WTC11 (cell line): ENCODE results near the gene PGM3. TPM values are rescaled to one million over a fixed set of nuclear protein-coding genes. Genes with fewer than 3 reads are reported as not detected.

ENCODE experiments used
- ATAC-seq: fragments of 200-7000 bp; cut with Tn5 transposase; 2 replicates; pipeline ENCODE4 v1.10.0; 2021; ENCODE audit warnings: mild to moderate bottlenecking, moderate library complexity
- CTCF ChIA-PET: fragments of 300-600 bp; sonication (Branson Sonifier 250); formaldehyde crosslinking; loops from one replicate; lab custom pipeline; 2021; ENCODE audit warnings: antibody characterized with exemption; lab: Charles Lee
- POLR2A ChIA-PET: fragments of 350-600 bp; sonication (Branson Sonifier 250); formaldehyde crosslinking; loops from one replicate; lab custom pipeline; 2021; ENCODE audit warnings: antibody characterized with exemption; lab: Charles Lee
- DNase-seq: peaks from one replicate; pipeline ENCODE4 v3.0.0; 2021; ENCODE audit warnings: low spot score
- H3K27ac Mint-ChIP-seq: 2 replicates; pipeline ENCODE4 v1.8.0; 2021; ENCODE audit warnings: mixed read lengths
- H3K27me3 Mint-ChIP-seq: 2 replicates; pipeline ENCODE4 v1.8.0; 2021; ENCODE audit warnings: low read depth, mild to moderate bottlenecking, moderate library complexity, mixed read lengths
- H3K36me3 Mint-ChIP-seq: 2 replicates; pipeline ENCODE4 v1.8.0; 2021; ENCODE audit warnings: mixed read lengths
- H3K4me1 Mint-ChIP-seq: 2 replicates; pipeline ENCODE4 v1.8.0; 2022; ENCODE audit warnings: mixed read lengths
- H3K4me3 Mint-ChIP-seq: 2 replicates; pipeline ENCODE4 v1.8.0; 2021; ENCODE audit warnings: mild to moderate bottlenecking, moderate library complexity, mixed read lengths
- H3K9me3 Mint-ChIP-seq: 2 replicates; pipeline ENCODE4 v1.8.0; 2021; ENCODE audit warnings: mixed read lengths
- ELF4 ChIP-seq: sonication (generic); formaldehyde crosslinking; IDR thresholded peaks from 2 replicates; pipeline ENCODE4 v1.8.1; 2022; ENCODE audit warnings: low read depth, mild to moderate bottlenecking, moderate library complexity, missing genetic modification reagents
- EMX1 ChIP-seq: fragments of 250-450 bp; sonication (Bioruptor Pico); IDR thresholded peaks from 2 replicates; pipeline ENCODE4 v1.8.0; 2021; ENCODE audit warnings: mild to moderate bottlenecking
- ETV6 ChIP-seq: sonication (generic); formaldehyde crosslinking; IDR thresholded peaks from 2 replicates; pipeline ENCODE4 v1.8.1; 2022; ENCODE audit warnings: mild to moderate bottlenecking, missing genetic modification reagents
- GABPB1 ChIP-seq: sonication (generic); formaldehyde crosslinking; IDR thresholded peaks from 2 replicates; pipeline ENCODE4 v1.8.1; 2023; ENCODE audit warnings: mild to moderate bottlenecking, missing genetic modification reagents
- GTF2I ChIP-seq: fragments of 250-450 bp; sonication (Bioruptor Pico); conservative IDR thresholded peaks from 2 replicates; pipeline ENCODE4 v1.4.0; 2021; ENCODE audit warnings: mild to moderate bottlenecking
- JUN ChIP-seq: sonication (generic); formaldehyde crosslinking; IDR thresholded peaks from 2 replicates; pipeline ENCODE4 v1.8.0; 2023; ENCODE audit warnings: mild to moderate bottlenecking, missing genetic modification reagents
- NFATC4 ChIP-seq: fragments of 250-450 bp; sonication (Bioruptor Pico); IDR thresholded peaks from 2 replicates; pipeline ENCODE4 v1.9.0; 2021; ENCODE audit warnings: mild to moderate bottlenecking
- NFE2L1 ChIP-seq: sonication (generic); formaldehyde crosslinking; IDR thresholded peaks from 2 replicates; pipeline ENCODE4 v1.8.1; 2023; ENCODE audit warnings: missing genetic modification reagents
- NFYB ChIP-seq: sonication (generic); formaldehyde crosslinking; conservative IDR thresholded peaks from 2 replicates; pipeline ENCODE4 v1.8.0; 2022; ENCODE audit warnings: low read depth, missing genetic modification reagents
- NR1H2 ChIP-seq: sonication (generic); formaldehyde crosslinking; IDR thresholded peaks from 2 replicates; pipeline ENCODE4 v1.9.0; 2021; ENCODE audit warnings: mild to moderate bottlenecking, moderate library complexity, missing genetic modification reagents
- SOX15 ChIP-seq: fragments of 250-450 bp; sonication (Bioruptor Pico); IDR thresholded peaks from 2 replicates; pipeline ENCODE4 v1.9.0; 2021; ENCODE audit warnings: mild to moderate bottlenecking
- ZMAT4 ChIP-seq: fragments of 250-450 bp; sonication (Bioruptor Pico); IDR thresholded peaks from 2 replicates; pipeline ENCODE4 v1.9.0; 2021; ENCODE audit warnings: mild to moderate bottlenecking
- ZNF138 ChIP-seq: sonication (generic); formaldehyde crosslinking; conservative IDR thresholded peaks from 2 replicates; pipeline ENCODE4 v1.8.1; 2022; ENCODE audit warnings: mild to moderate bottlenecking, moderate library complexity, missing genetic modification reagents
- ZNF232 ChIP-seq: sonication (generic); formaldehyde crosslinking; IDR thresholded peaks from 2 replicates; pipeline ENCODE4 v1.8.0; 2022; ENCODE audit warnings: mild to moderate bottlenecking, missing genetic modification reagents
- ZNF317 ChIP-seq: sonication (generic); formaldehyde crosslinking; IDR thresholded peaks from 2 replicates; pipeline ENCODE4 v1.8.1; 2023; ENCODE audit warnings: low read depth, mild to moderate bottlenecking, moderate library complexity, missing genetic modification reagents, borderline replicate concordance
- total RNA-seq: library from RNA; stranded (reverse); gene quantifications from 3 replicates; pipeline ENCODE4 v1.2.3, GENCODE V29; 2021
- TF ChIP-seq, protein P1 (sequence below): sonication (generic); formaldehyde crosslinking; IDR thresholded peaks from 2 replicates; pipeline ENCODE4 v1.8.1; 2022; ENCODE audit warnings: mild to moderate bottlenecking, missing genetic modification reagents, moderate library complexity, borderline replicate concordance
- TF ChIP-seq, protein P2 (sequence below): sonication (generic); formaldehyde crosslinking; IDR thresholded peaks from 2 replicates; pipeline ENCODE4 v1.8.1; 2022; ENCODE audit warnings: low read depth, mild to moderate bottlenecking, moderate library complexity, missing genetic modification reagents, borderline replicate concordance
- TF ChIP-seq, protein P3 (sequence below): fragments of 250-450 bp; sonication (Bioruptor Pico); conservative IDR thresholded peaks from 2 replicates; pipeline ENCODE4 v1.9.0; 2021; ENCODE audit warnings: mild to moderate bottlenecking
- TF ChIP-seq, protein P4 (sequence below): fragments of 250-450 bp; sonication (Bioruptor Pico); IDR thresholded peaks from 2 replicates; pipeline ENCODE4 v1.9.0; 2021; ENCODE audit warnings: mild to moderate bottlenecking
- TF ChIP-seq, protein P5 (sequence below): sonication (generic); formaldehyde crosslinking; conservative IDR thresholded peaks from 2 replicates; pipeline ENCODE4 v1.8.1; 2023; ENCODE audit warnings: mild to moderate bottlenecking, low read depth, missing genetic modification reagents, moderate library complexity

The PGM3 gene
- total RNA-seq, 1 experiment from 2014 or later: 70.0 TPM

GRCh38 chr6:83182114-83182513, 11.0 kb downstream of the PGM3 start:
- Mint-ChIP-seq H3K27me3 (no peaks in the 10 kb centered on the region), H3K36me3 (peaks cover 72% of the 10 kb centered on the region)

GRCh38 chr6:83180426-83180950, 12.6 kb downstream of the PGM3 start:
- ATAC-seq (no peak), DNase-seq (no peak)
- Mint-ChIP-seq H3K4me3 (no peak overlapping the region), H3K27me3 (no peaks in the 10 kb centered on the region), H3K4me1 (peaks cover 9% of the 10 kb centered on the region), H3K27ac (no peak overlapping the region), H3K36me3 (peaks cover 69% of the 10 kb centered on the region), H3K9me3 (no peaks in the 10 kb centered on the region)
- TF ChIP-seq ELF4 (no peak), ZNF317 (no peak), SOX15 (CRISPR knock-in tag) (no peak), EMX1 (CRISPR knock-in tag) (no peak), NFYB (no peak), NR1H2 (CRISPR knock-in tag) (no peak), GTF2I (CRISPR knock-in tag) (no peak)
- TF ChIP-seq, protein P1, sequence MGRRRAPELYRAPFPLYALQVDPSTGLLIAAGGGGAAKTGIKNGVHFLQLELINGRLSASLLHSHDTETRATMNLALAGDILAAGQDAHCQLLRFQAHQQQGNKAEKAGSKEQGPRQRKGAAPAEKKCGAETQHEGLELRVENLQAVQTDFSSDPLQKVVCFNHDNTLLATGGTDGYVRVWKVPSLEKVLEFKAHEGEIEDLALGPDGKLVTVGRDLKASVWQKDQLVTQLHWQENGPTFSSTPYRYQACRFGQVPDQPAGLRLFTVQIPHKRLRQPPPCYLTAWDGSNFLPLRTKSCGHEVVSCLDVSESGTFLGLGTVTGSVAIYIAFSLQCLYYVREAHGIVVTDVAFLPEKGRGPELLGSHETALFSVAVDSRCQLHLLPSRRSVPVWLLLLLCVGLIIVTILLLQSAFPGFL (CRISPR knock-in tag): no peak
- TF ChIP-seq, protein P2, sequence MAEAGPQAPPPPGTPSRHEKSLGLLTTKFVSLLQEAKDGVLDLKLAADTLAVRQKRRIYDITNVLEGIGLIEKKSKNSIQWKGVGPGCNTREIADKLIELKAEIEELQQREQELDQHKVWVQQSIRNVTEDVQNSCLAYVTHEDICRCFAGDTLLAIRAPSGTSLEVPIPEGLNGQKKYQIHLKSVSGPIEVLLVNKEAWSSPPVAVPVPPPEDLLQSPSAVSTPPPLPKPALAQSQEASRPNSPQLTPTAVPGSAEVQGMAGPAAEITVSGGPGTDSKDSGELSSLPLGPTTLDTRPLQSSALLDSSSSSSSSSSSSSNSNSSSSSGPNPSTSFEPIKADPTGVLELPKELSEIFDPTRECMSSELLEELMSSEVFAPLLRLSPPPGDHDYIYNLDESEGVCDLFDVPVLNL (CRISPR knock-in tag): no peak
- CTCF ChIA-PET: interaction anchor here (1.6 kb wide), 1 partner anchor 113 kb away, joined by 3 read pairs; the partner anchor contains the start of gene DOP1A
- POLR2A ChIA-PET: no interaction called here

More at GRCh38 chr6:83182114-83182513, 11.0 kb downstream of the PGM3 start:
- Mint-ChIP-seq H3K27ac (no peak overlapping the region), H3K4me1 (peaks cover 9% of the 10 kb centered on the region), H3K4me3 (no peak overlapping the region), H3K9me3 (no peaks in the 10 kb centered on the region)
- TF ChIP-seq EMX1 (CRISPR knock-in tag) (no peak), JUN (CRISPR knock-in tag) (no peak), ZMAT4 (no peak), ZNF138 (no peak), ZNF232 (CRISPR knock-in tag) (no peak), GABPB1 (CRISPR knock-in tag) (no peak), NFE2L1 (CRISPR knock-in tag) (no peak), ETV6 (CRISPR knock-in tag) (no peak), NFATC4 (no peak)
- TF ChIP-seq, protein P3, sequence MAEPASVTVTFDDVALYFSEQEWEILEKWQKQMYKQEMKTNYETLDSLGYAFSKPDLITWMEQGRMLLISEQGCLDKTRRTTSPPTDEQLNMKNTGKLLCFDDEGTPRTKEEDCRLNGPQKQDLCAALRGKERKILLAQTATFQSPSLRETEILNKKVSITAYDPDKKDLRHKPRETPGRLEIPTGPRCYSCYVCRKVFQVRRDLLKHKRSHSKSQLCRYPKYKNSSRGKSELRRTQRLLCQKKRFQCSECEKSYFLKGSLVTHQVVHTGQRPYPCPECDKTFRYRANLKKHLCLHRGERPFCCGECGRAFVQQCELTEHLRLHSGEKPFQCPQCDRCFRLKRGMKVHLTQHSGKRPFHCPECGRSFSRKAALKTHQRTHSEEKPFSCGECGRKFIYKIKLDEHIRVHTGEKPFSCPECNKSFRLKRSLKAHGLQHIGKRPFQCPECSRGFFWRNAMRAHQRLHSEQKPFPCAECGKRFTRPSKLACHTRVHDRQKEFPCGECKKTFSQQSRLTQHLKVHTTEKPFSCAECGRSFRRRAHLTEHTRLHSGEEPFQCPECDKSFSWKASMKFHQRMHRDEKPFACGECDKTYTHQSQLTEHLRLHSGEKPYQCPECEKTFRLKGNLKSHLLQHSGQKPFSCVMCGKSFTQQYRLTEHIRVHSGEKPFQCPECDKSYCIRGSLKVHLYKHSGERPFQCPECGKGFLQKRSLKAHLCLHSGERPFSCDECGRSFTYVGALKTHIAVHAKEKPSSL (CRISPR knock-in tag): no peak
- TF ChIP-seq, protein P4, sequence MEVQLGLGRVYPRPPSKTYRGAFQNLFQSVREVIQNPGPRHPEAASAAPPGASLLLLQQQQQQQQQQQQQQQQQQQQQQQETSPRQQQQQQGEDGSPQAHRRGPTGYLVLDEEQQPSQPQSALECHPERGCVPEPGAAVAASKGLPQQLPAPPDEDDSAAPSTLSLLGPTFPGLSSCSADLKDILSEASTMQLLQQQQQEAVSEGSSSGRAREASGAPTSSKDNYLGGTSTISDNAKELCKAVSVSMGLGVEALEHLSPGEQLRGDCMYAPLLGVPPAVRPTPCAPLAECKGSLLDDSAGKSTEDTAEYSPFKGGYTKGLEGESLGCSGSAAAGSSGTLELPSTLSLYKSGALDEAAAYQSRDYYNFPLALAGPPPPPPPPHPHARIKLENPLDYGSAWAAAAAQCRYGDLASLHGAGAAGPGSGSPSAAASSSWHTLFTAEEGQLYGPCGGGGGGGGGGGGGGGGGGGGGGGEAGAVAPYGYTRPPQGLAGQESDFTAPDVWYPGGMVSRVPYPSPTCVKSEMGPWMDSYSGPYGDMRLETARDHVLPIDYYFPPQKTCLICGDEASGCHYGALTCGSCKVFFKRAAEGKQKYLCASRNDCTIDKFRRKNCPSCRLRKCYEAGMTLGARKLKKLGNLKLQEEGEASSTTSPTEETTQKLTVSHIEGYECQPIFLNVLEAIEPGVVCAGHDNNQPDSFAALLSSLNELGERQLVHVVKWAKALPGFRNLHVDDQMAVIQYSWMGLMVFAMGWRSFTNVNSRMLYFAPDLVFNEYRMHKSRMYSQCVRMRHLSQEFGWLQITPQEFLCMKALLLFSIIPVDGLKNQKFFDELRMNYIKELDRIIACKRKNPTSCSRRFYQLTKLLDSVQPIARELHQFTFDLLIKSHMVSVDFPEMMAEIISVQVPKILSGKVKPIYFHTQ (CRISPR knock-in tag): no peak
- TF ChIP-seq, protein P2 (CRISPR knock-in tag): no peak
- TF ChIP-seq, protein P5, sequence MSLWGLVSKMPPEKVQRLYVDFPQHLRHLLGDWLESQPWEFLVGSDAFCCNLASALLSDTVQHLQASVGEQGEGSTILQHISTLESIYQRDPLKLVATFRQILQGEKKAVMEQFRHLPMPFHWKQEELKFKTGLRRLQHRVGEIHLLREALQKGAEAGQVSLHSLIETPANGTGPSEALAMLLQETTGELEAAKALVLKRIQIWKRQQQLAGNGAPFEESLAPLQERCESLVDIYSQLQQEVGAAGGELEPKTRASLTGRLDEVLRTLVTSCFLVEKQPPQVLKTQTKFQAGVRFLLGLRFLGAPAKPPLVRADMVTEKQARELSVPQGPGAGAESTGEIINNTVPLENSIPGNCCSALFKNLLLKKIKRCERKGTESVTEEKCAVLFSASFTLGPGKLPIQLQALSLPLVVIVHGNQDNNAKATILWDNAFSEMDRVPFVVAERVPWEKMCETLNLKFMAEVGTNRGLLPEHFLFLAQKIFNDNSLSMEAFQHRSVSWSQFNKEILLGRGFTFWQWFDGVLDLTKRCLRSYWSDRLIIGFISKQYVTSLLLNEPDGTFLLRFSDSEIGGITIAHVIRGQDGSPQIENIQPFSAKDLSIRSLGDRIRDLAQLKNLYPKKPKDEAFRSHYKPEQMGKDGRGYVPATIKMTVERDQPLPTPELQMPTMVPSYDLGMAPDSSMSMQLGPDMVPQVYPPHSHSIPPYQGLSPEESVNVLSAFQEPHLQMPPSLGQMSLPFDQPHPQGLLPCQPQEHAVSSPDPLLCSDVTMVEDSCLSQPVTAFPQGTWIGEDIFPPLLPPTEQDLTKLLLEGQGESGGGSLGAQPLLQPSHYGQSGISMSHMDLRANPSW (CRISPR knock-in tag): no peak
- ChIA-PET CTCF (interaction anchor here (1.0 to 1.6 kb wide), 3 partner anchors 115 to 330 kb away, joined by 3 read pairs; partner anchors contain the start of genes DOP1A, PRSS35 and UBE3D), POLR2A (no interaction called here)
- DNase-seq (no peak), ATAC-seq (no peak)
